Vagina (tissue), 2 donors: ENCODE measurements around the gene PRSS53. TPM values are rescaled to one million over a fixed set of nuclear protein-coding genes. Genes with fewer than 3 reads are reported as not detected.

ENCODE experiments used
- DNase-seq, 2 donors: peaks; one replicate each; pipeline ENCODE4 v3.0.0-alpha.2; 2017; ENCODE audit errors: extremely low spot score in 2 of 2
- H3K27ac ChIP-seq: fragments of 200-600 bp; sonication (generic); one replicate; pipeline ENCODE4 v1.5.1; 2019
- H3K27me3 ChIP-seq: fragments of 200-600 bp; sonication (generic); one replicate; pipeline ENCODE4 v1.5.1; 2019
- H3K36me3 ChIP-seq, 2 donors: fragments of 200-600 bp; sonication (generic); one replicate each; pipeline ENCODE4 v1.5.1; 2017 to 2019
- H3K4me1 ChIP-seq: fragments of 200-600 bp; sonication (generic); one replicate; pipeline ENCODE4 v1.5.1; 2019
- H3K4me3 ChIP-seq, 2 donors: fragments of 200-600 bp; sonication (generic); 1 replicate in 1 of 2; 2 replicates in 1 of 2; pipeline ENCODE4 v1.5.1; 2016 to 2019
- H3K9me3 ChIP-seq: fragments of 200-600 bp; sonication (generic); one replicate; pipeline ENCODE4 v1.5.1; 2019
- CTCF ChIP-seq, 3 experiments: fragments of 450-650 bp in 2 of 3; fragments of 200-600 bp in 1 of 3; sonication (generic) in 1 of 3; IDR thresholded peaks; one replicate each; pipeline ENCODE4 v1.5.1; 2017 to 2019; ENCODE audit warnings: antibody characterized with exemption in 3 of 3, mild to moderate bottlenecking in 2 of 3, moderate library complexity in 2 of 3
- POLR2A ChIP-seq, 2 donors: fragments of 450-650 bp; IDR thresholded peaks; one replicate each; pipeline ENCODE4 v1.6.1; 2017; ENCODE audit warnings: antibody characterized with exemption in 2 of 2, mild to moderate bottlenecking in 2 of 2, moderate library complexity in 2 of 2
- POLR2AphosphoS5 ChIP-seq, 2 donors: sonication (generic); formaldehyde crosslinking; IDR thresholded peaks; one replicate each; pipeline ENCODE4 v1.9.0; 2017; ENCODE audit warnings: antibody characterized with exemption in 2 of 2, mild to moderate bottlenecking in 2 of 2, low read depth in 1 of 2; ENCODE audit not compliant: insufficient read depth in 1 of 2
- intact Hi-C: fragments of 100-400 bp; cut with DNase I; formaldehyde crosslinking; loops from one replicate; pipeline ENCODE4 v1.15.1; 2023
- total RNA-seq: library from RNA; depleted of rRNA; stranded (reverse); fragments of >200 nt; gene quantifications from one replicate; pipeline ENCODE4 v1.2.3, GENCODE V29; 2016

PRSS53 gene
- total RNA-seq, 1 donor from 2014 or later, result 2.0 TPM

- Histone ChIP-seq H3K36me3 (peaks cover 0 to 74% of the 10 kb centered on the region in 2 donors), H3K9me3 (no peaks in the 10 kb centered on the region), H3K4me1 (peaks cover 31% of the 10 kb centered on the region), H3K27ac (no peak overlapping the region), H3K4me3 (no peak overlapping the region), H3K27me3 (no peaks in the 10 kb centered on the region)
- intact Hi-C loops, result loop anchor here (10.0 kb wide), 1 partner anchor 94 kb away; the partner anchor contains the start of gene HSD3B7
- DNase-seq, result no peak
- TF ChIP-seq POLR2AphosphoS5 (IDR thresholded peaks at IDR 0.05; ENCODE audit: insufficient read depth in 1 of 2, low read depth in 1 of 2) (no peak), CTCF (IDR thresholded peaks at IDR 0.05) (no peak), POLR2A (IDR thresholded peaks at IDR 0.05) (no peak)
Measured at GRCh38 chr16:31078597-31079341, 10.0 kb downstream of the PRSS53 start.

GRCh38 chr16:31077592-31078396 is 10.9 kb downstream of the PRSS53 start:
- Histone ChIP-seq H3K9me3 (no peaks in the 10 kb centered on the region), H3K4me3 (no peak overlapping the region), H3K4me1 (peaks cover 31% of the 10 kb centered on the region), H3K27me3 (no peaks in the 10 kb centered on the region), H3K27ac (no peak overlapping the region), H3K36me3 (peaks cover 0 to 64% of the 10 kb centered on the region in 2 donors)
- intact Hi-C loops, result loop anchor here (10.0 kb wide), 1 partner anchor 93 kb away; the partner anchor contains the start of gene HSD3B7
- no peak for DNase-seq
- no peak for TF ChIP-seq CTCF (IDR thresholded peaks at IDR 0.05)
- no peak for TF ChIP-seq POLR2AphosphoS5 (IDR thresholded peaks at IDR 0.05; ENCODE audit: insufficient read depth in 1 of 2, low read depth in 1 of 2)
- no peak for TF ChIP-seq POLR2A (IDR thresholded peaks at IDR 0.05)

GRCh38 chr16:31077024-31077423 is 11.7 kb downstream of the PRSS53 start:
- peaks cover 0 to 56% of the 10 kb centered on the region in 2 donors for H3K36me3 ChIP-seq
- H3K27me3 ChIP-seq, result no peaks in the 10 kb centered on the region
- H3K4me1 ChIP-seq, result peaks cover 33% of the 10 kb centered on the region
- no peak overlapping the region for H3K4me3 ChIP-seq
- TF ChIP-seq CTCF (IDR thresholded peaks at IDR 0.05), result no peak
- TF ChIP-seq POLR2A (IDR thresholded peaks at IDR 0.05), result no peak
- no peak for TF ChIP-seq POLR2AphosphoS5 (IDR thresholded peaks at IDR 0.05; ENCODE audit: insufficient read depth in 1 of 2, low read depth in 1 of 2)
- H3K27ac ChIP-seq, result no peak overlapping the region
- no peak for DNase-seq
- H3K9me3 ChIP-seq, result no peaks in the 10 kb centered on the region
- intact Hi-C loops, result loop anchor here (10.0 kb wide), 1 partner anchor 92 kb away; the partner anchor contains the start of gene HSD3B7

- TF ChIP-seq CTCF (IDR thresholded peaks at IDR 0.05) (no peak), POLR2AphosphoS5 (IDR thresholded peaks at IDR 0.05; ENCODE audit: insufficient read depth in 1 of 2, low read depth in 1 of 2) (no peak), POLR2A (IDR thresholded peaks at IDR 0.05) (no peak)
- no peaks in the 10 kb centered on the region for H3K9me3 ChIP-seq
- no peaks in the 10 kb centered on the region for H3K27me3 ChIP-seq
- peaks cover 0 to 51% of the 10 kb centered on the region in 2 donors for H3K36me3 ChIP-seq
- no peak overlapping the region for H3K27ac ChIP-seq
- intact Hi-C loops, result loop anchor here (10.0 kb wide), 1 partner anchor 92 kb away; the partner anchor contains the start of gene HSD3B7
- H3K4me1 ChIP-seq, result peaks cover 31% of the 10 kb centered on the region
- no peak for DNase-seq
- H3K4me3 ChIP-seq, result no peak overlapping the region
Measured at GRCh38 chr16:31076319-31076718, 12.4 kb downstream of the PRSS53 start.
